Lower leg skin (tissue), 4 donors: ENCODE results near the gene BMP10. TPM values are rescaled to one million over a fixed set of nuclear protein-coding genes. Genes with fewer than 3 reads are reported as not detected.

Experiments used
- DNase-seq, 2 donors: peaks; one replicate each; pipeline ENCODE4 v3.0.0-alpha.2; 2019; ENCODE audit warnings: low spot score in 2 of 2
- H3K4me3 ChIP-seq: fragments of 200-600 bp; sonication (generic); 2 replicates; pipeline ENCODE4 v1.5.1; 2017; ENCODE audit warnings: mild to moderate bottlenecking, low read depth; ENCODE audit not compliant: poor library complexity, severe bottlenecking
- CTCF ChIP-seq, 3 donors: fragments of 450-650 bp; IDR thresholded peaks; one replicate each; pipeline ENCODE4 v1.5.1; 2016; ENCODE audit warnings: antibody characterized with exemption in 3 of 3, mild to moderate bottlenecking in 3 of 3, moderate library complexity in 2 of 3
- POLR2A ChIP-seq, 2 donors: fragments of 450-650 bp; IDR thresholded peaks; one replicate each; pipeline ENCODE4 v1.6.1; 2016 to 2017; ENCODE audit warnings: antibody characterized with exemption in 2 of 2, mild to moderate bottlenecking in 1 of 2, moderate library complexity in 1 of 2
- WGBS, 2 donors: methylation state at CpG; one replicate each; pipeline ENCODE4 v1.1.5; 2018; 5-methylcytosine and 5-hydroxymethylcytosine counted together
- intact Hi-C: fragments of 100-400 bp; cut with DNase I; formaldehyde crosslinking; loops from one replicate; pipeline ENCODE4 v1.15.0; 2023; ENCODE audit warnings: low total_unique reads
- total RNA-seq, 4 donors: library from RNA; depleted of rRNA; stranded (reverse); fragments of >200 nt; gene quantifications; one replicate each; pipeline ENCODE4 v1.1.0, GENCODE V29; 2016

BMP10 gene
- total RNA-seq, 4 donors from 2014 or later: 0.19 TPM; not detected in 3

DNA sequence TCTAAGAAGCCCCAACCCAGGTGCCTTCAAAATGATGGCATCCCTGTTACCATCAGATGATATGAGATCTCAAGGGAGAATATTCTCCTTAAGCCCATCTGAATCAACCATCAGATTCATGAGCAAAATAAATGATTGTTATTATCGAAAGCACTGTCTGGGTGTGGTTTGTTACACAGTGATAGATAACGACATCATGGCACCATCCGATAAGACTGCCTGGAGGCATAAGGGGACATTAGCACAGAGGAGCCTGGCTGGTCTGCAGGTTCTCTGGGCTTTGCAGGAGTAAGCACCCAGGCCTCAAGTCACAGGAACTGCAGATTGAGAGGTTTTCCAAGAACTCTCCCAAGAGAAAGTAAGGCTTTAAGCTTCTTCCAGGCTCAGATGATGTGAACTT lies 15.6 kb downstream of the BMP10 start:
- intact Hi-C loops: no loop called here
- 61 to 73% methylated on average over 3 of the region's 3 CpGs for WGBS, 2 donors
- no peak for DNase-seq
- no peak for TF ChIP-seq CTCF (IDR thresholded peaks at IDR 0.05)
- TF ChIP-seq POLR2A (IDR thresholded peaks at IDR 0.05): no peak
- no peak overlapping the region for H3K4me3 ChIP-seq

DNA sequence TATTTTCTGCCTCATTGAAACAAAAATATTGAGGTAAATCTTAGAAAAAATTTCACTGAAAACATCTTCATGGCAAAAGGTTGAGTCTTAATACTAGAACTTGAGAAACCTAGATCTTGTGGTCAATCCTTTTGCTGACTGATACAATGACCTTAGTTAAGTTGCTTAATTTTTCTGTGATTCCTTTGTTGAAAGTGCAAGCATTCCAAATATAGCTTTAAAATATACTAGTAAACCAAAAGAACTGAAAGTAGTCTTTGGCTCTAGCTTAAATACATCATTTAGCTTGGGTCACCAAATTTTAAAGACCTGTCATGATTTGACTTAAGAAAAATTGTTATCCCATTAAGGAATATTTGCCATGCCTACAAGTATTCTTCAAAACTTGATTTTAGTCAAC lies 16.7 kb downstream of the BMP10 start:
- no peak for DNase-seq
- intact Hi-C loops: no loop called here
- no peak overlapping the region for H3K4me3 ChIP-seq
- TF ChIP-seq POLR2A (IDR thresholded peaks at IDR 0.05): no peak
- TF ChIP-seq CTCF (IDR thresholded peaks at IDR 0.05): no peak

- 78 to 83% methylated on average over 4 of the region's 4 CpGs for WGBS, 2 donors
- DNase-seq: no peak
- intact Hi-C loops: no loop called here
- TF ChIP-seq CTCF (IDR thresholded peaks at IDR 0.05) (no peak), POLR2A (IDR thresholded peaks at IDR 0.05) (no peak)
- no peak overlapping the region for H3K4me3 ChIP-seq
Measured at GRCh38 chr2:68853915-68854314, 17.3 kb downstream of the BMP10 start.

- no peak overlapping the region for H3K4me3 ChIP-seq
- intact Hi-C loops: no loop called here
- DNase-seq: no peak
- TF ChIP-seq CTCF (IDR thresholded peaks at IDR 0.05) (no peak), POLR2A (IDR thresholded peaks at IDR 0.05) (no peak)
- WGBS, 2 donors: 49 to 53% methylated on average over 2 of the region's 2 CpGs
Measured at GRCh38 chr2:68853035-68853434, 18.2 kb downstream of the BMP10 start.

- DNase-seq: no peak
- intact Hi-C loops: no loop called here
- TF ChIP-seq POLR2A (IDR thresholded peaks at IDR 0.05): no peak
- no peak for TF ChIP-seq CTCF (IDR thresholded peaks at IDR 0.05)
- no peak overlapping the region for H3K4me3 ChIP-seq
- 65 to 75% methylated on average over 3 of the region's 3 CpGs for WGBS, 2 donors
Measured at GRCh38 chr2:68850524-68850923, 20.7 kb downstream of the BMP10 start.

DNA sequence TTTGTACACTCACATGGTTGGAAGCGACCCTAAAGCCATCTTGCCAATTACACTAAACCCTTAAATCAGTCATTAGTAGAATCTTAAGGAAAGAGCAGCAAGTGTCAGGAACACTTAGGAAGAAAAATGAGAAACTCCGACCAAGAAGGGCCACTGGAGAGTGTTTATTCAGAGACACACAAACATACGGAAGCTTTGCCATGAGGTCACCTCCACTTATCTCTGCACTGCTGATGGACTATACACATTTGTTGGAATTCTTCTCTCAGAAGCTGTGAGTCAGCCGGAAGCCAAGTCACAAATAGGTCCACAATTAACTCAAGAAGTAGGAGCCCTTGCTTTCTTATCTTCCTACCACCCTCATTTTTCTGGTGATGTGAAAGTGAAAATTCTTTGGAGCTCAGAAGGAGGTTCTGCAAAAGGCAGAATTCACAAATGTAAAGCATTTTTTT lies 21.6 kb downstream of the BMP10 start:
- no peak overlapping the region for H3K4me3 ChIP-seq
- 66 to 74% methylated on average over 4 of the region's 4 CpGs for WGBS, 2 donors
- no peak for TF ChIP-seq CTCF (IDR thresholded peaks at IDR 0.05)
- no peak for TF ChIP-seq POLR2A (IDR thresholded peaks at IDR 0.05)
- intact Hi-C loops: no loop called here
- DNase-seq: no peak
